MM.1S (cell line): ENCODE results near the gene CD248.

ENCODE experiments used
- DNase-seq: peaks from one replicate; pipeline ENCODE4 v3.0.0-alpha.2; 2015
- H2AFZ ChIP-seq: fragments of 300-600 bp; sonication (generic); 2 replicates; pipeline ENCODE4 v1.6.0; 2016; ENCODE audit warnings: antibody characterized with exemption, low read length
- H3F3A ChIP-seq: fragments of 300-600 bp; sonication (generic); 2 replicates; pipeline ENCODE4 v1.6.1; 2016; ENCODE audit warnings: mild to moderate bottlenecking, antibody characterized with exemption, low read length, moderate library complexity, mixed read lengths; ENCODE audit not compliant: insufficient read depth
- H3K27ac ChIP-seq: fragments of 300-600 bp; sonication (generic); 2 replicates; pipeline ENCODE4 v1.5.1; 2016; ENCODE audit warnings: mild to moderate bottlenecking, low read length
- H3K27me3 ChIP-seq: fragments of 300-600 bp; sonication (generic); replicated peaks from 2 replicates; pipeline ENCODE4 v1.6.0; 2016; ENCODE audit warnings: low read length; ENCODE audit not compliant: insufficient read depth
- H3K36me3 ChIP-seq: fragments of 300-600 bp; sonication (generic); replicated peaks from 2 replicates; pipeline ENCODE4 v1.6.1; 2016; ENCODE audit warnings: mild to moderate bottlenecking, low read length, mixed read lengths; ENCODE audit not compliant: insufficient read depth
- H3K4me1 ChIP-seq: fragments of 300-600 bp; sonication (generic); 2 replicates; pipeline ENCODE4 v1.6.1; 2016; ENCODE audit warnings: low read length, mixed read lengths
- H3K4me2 ChIP-seq: fragments of 300-600 bp; sonication (generic); 2 replicates; pipeline ENCODE4 v1.6.0; 2016; ENCODE audit warnings: low read depth, low read length
- H3K4me3 ChIP-seq: fragments of 300-600 bp; sonication (generic); 2 replicates; pipeline ENCODE4 v1.5.1; 2016; ENCODE audit warnings: low read length, mixed read lengths
- H3K79me2 ChIP-seq: fragments of 300-600 bp; sonication (generic); 2 replicates; pipeline ENCODE4 v1.6.1; 2016; ENCODE audit warnings: mixed run types, low read length, mixed read lengths
- H3K9ac ChIP-seq: fragments of 300-600 bp; sonication (generic); 2 replicates; pipeline ENCODE4 v1.6.1; 2016; ENCODE audit warnings: low read length, mixed read lengths
- H3K9me2 ChIP-seq: fragments of 300-600 bp; sonication (generic); replicated peaks from 2 replicates; pipeline ENCODE4 v1.6.1; 2016; ENCODE audit warnings: mild to moderate bottlenecking, low read length, mixed read lengths; ENCODE audit not compliant: insufficient read depth
- H3K9me3 ChIP-seq: fragments of 300-600 bp; sonication (generic); replicated peaks from 2 replicates; pipeline ENCODE4 v1.6.1; 2016; ENCODE audit warnings: mild to moderate bottlenecking, low read length, mixed read lengths; ENCODE audit not compliant: insufficient read depth
- H4K20me1 ChIP-seq: fragments of 300-600 bp; sonication (generic); 2 replicates; pipeline ENCODE4 v1.6.1; 2016; ENCODE audit warnings: mild to moderate bottlenecking, low read length, moderate library complexity, mixed read lengths; ENCODE audit not compliant: insufficient read depth
- EZH2 ChIP-seq: fragments of 300-600 bp; sonication (generic); optimal IDR thresholded peaks from 2 replicates; pipeline ENCODE3; 2017; ENCODE audit warnings: low read depth, mild to moderate bottlenecking, antibody characterized with exemption, low read length, mixed read lengths
- EZH2phosphoT487 ChIP-seq: fragments of 300-600 bp; sonication (generic); IDR thresholded peaks from 2 replicates; pipeline ENCODE4 v1.6.1; 2018; ENCODE audit warnings: antibody characterized with exemption, low read length
- TF ChIP-seq, protein P1 (sequence below): fragments of 300-600 bp; sonication (generic); IDR thresholded peaks from 2 replicates; pipeline ENCODE4 v1.5.1; 2016; ENCODE audit warnings: antibody characterized with exemption, low read length, mixed read lengths

CD248 gene

DNA sequence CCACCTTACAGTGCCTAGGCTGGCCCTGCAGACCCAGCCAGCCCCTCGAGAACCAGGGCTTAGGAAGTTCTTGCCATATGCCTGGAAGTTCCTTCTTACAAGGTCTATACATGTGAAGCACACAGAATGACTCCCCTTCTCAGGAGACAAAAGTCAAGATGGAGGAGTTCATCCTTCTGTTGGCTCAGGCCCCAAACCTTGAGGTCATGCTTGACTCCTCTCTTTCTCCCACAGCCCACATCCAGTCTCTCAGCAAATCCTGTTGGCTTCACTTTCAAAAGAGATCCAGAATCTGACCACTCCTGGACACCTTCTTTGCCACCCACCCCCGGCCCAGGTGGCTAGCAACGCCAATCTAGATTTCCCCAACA is 1.7 kb upstream of the CD248 start:
- TF ChIP-seq EZH2phosphoT487 (no peak), EZH2 (no peak)
- TF ChIP-seq, protein P1, sequence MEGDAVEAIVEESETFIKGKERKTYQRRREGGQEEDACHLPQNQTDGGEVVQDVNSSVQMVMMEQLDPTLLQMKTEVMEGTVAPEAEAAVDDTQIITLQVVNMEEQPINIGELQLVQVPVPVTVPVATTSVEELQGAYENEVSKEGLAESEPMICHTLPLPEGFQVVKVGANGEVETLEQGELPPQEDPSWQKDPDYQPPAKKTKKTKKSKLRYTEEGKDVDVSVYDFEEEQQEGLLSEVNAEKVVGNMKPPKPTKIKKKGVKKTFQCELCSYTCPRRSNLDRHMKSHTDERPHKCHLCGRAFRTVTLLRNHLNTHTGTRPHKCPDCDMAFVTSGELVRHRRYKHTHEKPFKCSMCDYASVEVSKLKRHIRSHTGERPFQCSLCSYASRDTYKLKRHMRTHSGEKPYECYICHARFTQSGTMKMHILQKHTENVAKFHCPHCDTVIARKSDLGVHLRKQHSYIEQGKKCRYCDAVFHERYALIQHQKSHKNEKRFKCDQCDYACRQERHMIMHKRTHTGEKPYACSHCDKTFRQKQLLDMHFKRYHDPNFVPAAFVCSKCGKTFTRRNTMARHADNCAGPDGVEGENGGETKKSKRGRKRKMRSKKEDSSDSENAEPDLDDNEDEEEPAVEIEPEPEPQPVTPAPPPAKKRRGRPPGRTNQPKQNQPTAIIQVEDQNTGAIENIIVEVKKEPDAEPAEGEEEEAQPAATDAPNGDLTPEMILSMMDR, result no peak
- Histone ChIP-seq H3K4me1 (no peaks in the 10 kb centered on the region), H2AFZ (no peak overlapping the region), H3K9me2 (no peaks in the 10 kb centered on the region), H3K4me2 (no peak overlapping the region), H3K9me3 (no peaks in the 10 kb centered on the region), H4K20me1 (no peaks in the 10 kb centered on the region), H3F3A (no peaks in the 10 kb centered on the region), H3K27ac (no peak overlapping the region), H3K9ac (no peak overlapping the region), H3K79me2 (no peaks in the 10 kb centered on the region), H3K36me3 (no peaks in the 10 kb centered on the region), H3K27me3 (peaks cover 73% of the 10 kb centered on the region), H3K4me3 (no peak overlapping the region)
- no peak for DNase-seq

DNA sequence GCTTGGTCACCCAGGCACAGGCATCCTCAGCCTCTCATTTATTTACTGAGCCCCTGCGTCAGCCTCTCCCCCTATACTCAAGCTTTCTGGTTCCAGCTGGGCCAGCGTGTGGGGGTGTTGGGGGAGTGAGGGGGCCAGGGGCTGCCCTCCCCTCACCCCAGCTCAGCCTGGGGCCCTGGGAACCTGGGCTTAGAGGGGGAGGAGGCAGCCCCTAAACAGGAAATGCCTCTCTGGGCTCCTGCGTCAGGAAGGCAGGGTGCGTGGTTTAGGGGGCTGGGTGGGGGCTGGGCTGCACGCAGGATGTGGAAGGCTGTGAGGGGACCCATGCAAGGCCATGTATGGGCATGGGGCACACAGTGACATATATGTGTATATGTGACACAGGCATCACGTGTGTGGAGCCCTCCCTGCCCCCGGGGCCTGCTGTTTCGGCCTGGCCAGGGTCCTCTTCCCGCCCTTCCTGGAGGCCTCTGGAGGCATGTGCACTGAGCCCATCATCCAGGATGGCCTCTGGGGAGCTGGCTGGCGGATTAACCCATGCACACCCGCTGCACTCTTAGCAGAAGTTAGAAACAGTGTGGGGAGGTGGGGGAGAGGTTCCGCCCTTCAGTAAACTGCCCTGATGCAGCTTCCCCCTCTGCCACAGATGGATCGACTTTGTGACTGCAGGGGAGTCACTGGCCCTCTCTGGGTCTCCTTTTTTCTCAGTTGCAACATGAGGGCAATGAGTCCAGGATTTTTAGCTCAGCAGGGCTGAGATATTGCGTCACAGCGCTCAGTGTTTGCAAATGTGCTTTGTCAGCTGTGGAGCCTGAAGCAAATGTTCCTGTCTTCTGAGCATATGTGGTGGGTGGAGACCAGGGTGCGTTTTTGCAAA is 1.1 kb upstream of the CD248 start:
- Histone ChIP-seq H3K9ac (no peak overlapping the region), H3K4me2 (no peak overlapping the region), H3K79me2 (no peaks in the 10 kb centered on the region), H3K4me3 (no peak overlapping the region), H3F3A (no peaks in the 10 kb centered on the region), H3K27me3 (peaks cover 70% of the 10 kb centered on the region), H3K27ac (no peak overlapping the region), H3K9me2 (no peaks in the 10 kb centered on the region), H3K36me3 (no peaks in the 10 kb centered on the region), H2AFZ (no peak overlapping the region), H4K20me1 (no peaks in the 10 kb centered on the region), H3K4me1 (no peaks in the 10 kb centered on the region), H3K9me3 (no peaks in the 10 kb centered on the region)
- TF ChIP-seq EZH2, result no peak
- TF ChIP-seq EZH2phosphoT487, result no peak
- TF ChIP-seq, protein P1, result no peak
- no peak for DNase-seq

DNA sequence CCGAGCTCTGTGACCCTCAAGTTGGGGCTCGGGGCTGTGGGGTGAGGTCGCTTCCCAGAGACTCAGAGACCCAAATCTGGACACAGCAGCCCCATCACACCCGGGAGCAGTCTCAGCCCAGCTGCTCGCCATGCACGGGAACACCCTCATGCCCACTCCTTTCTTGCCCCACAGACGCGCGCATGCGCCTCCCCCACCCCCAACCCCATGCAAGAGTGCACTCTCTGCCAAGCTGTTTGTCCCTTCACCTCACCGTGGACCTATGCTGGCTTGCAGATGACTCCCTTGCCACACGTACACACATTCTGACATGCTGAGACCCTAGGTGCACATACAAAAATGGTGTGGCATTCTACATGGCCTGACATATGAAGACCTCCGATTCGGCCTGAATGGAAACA is 478 bp upstream of the CD248 start:
- no peaks in the 10 kb centered on the region for H3K9me3 ChIP-seq
- no peak for DNase-seq
- no peaks in the 10 kb centered on the region for H3K9me2 ChIP-seq
- H3K4me1 ChIP-seq, result no peaks in the 10 kb centered on the region
- H3K9ac ChIP-seq, result no peak overlapping the region
- no peak overlapping the region for H2AFZ ChIP-seq
- H3K4me3 ChIP-seq, result no peak overlapping the region
- H3K27me3 ChIP-seq, result peaks cover 64% of the 10 kb centered on the region
- TF ChIP-seq EZH2 (no peak), EZH2phosphoT487 (no peak)
- TF ChIP-seq, protein P1, result no peak
- H3K79me2 ChIP-seq, result no peaks in the 10 kb centered on the region
- no peaks in the 10 kb centered on the region for H3F3A ChIP-seq
- H3K27ac ChIP-seq, result no peak overlapping the region
- H3K4me2 ChIP-seq, result no peak overlapping the region
- no peaks in the 10 kb centered on the region for H3K36me3 ChIP-seq
- H4K20me1 ChIP-seq, result no peaks in the 10 kb centered on the region
